Left ventricle myocardium superior (tissue), 1 donor: ENCODE measurements around the gene COL4A1. TPM values are rescaled to one million over a fixed set of nuclear protein-coding genes. Genes with fewer than 3 reads are reported as not detected.

Source experiments
- ATAC-seq: fragments of 200-7000 bp; cut with Tn5 transposase; one replicate; pipeline ENCODE4 v1.9.1; 2020; ENCODE audit warnings: mild to moderate bottlenecking, moderate library complexity
- DNase-seq: peaks from one replicate; pipeline ENCODE4 v3.0.0-alpha.2; 2020
- intact Hi-C: fragments of 100-400 bp; cut with micrococcal nuclease; formaldehyde crosslinking; loops from one replicate; pipeline ENCODE4 v1.11.0; 2022
- total RNA-seq: library from RNA; stranded (reverse); fragmentation: NEBNext Ultra II Directional; extraction: Animal tissue kit (Norgen Biotek cat#: 25700); gene quantifications from one replicate; pipeline ENCODE4 v1.2.1, GENCODE V29; 2021
- donor health status: DM: no; HTN: yes; CAD: no; lungs with severe emphysema.

Gene COL4A1
- total RNA-seq, 1 donor from 2014 or later = 119 TPM

DNA sequence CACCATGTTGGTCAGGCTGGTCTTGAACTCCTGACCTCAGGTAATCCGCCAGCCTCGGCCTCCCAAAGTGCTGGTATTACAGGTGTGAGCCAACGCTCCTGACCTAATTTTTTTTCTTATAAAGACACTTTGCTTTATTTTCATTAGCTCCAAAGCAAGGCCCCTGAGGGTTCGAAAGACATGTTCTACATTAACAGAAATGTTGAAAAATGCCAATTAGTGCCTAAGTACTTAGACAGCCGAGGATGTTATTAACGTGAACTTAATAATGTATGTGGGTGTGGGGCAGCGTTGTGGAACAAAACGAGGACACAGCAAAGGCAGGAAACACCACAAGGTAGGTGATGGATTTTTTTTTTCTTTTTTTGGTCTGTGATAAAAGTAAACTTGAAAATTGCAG is 82.4 kb downstream of the COL4A1 start:
- no peak for DNase-seq
- ATAC-seq = no peak
- intact Hi-C loops = loop anchor here (10.0 kb wide), 1 partner anchor 210 kb away; no protein-coding TSS in a partner anchor

DNA sequence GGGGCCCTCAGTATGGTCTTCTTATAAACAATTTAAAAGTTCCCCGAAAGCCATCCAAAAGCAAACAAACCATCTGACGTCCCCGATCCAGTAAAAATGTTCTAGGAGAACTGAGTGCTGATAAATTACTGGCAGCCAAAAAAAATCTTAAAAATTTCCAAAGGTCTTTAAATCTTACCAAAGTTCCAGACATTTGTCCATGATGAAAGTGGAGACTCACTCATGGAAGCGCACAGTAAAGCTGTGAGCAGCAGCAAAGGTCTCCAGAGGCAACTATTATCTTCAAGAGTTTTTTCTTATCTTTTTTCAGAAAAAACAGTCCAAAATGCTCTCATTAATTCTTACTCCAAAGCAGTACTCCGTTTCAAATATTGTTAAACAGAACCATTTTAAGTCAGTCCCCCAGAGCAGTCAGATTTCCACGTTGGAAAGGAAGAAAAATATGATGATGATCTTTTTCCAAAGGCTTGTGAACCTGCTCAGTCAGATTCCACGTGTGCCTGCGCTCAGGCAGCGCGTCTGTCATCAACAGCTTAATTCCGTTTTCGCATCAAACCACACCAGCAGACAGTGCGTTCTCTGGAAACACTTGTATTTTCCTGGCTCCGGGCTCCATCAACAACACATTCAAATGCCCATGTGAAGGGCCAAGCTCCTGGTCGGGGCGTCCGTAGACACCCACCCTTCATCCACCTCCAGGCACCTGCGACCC is 85.4 kb downstream of the COL4A1 start:
- DNase-seq = no peak
- intact Hi-C loops = loop anchor here (10.0 kb wide), 1 partner anchor 213 kb away; no protein-coding TSS in a partner anchor

DNA sequence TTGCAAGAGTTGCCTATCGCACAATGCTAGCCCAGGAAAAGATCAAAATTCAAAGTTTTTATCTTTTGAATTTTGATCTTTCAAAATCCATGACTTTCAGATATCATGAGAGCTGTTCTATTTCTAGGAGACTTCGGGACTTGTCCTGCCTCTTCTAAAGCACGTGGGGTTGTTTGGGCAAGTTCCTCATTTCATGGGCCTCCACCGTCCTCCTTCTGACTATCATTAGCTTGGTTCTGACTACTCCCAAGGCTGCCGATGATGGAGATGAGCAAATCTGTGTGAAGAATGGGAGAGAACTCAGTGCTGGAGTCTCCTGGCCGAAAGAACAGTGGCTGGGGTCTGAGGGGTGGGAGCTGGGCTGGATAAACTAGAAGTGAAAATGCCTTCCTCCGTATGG is 86.5 kb downstream of the COL4A1 start:
- no peak for ATAC-seq
- DNase-seq = no peak
- intact Hi-C loops = loop anchor here (10.0 kb wide), 1 partner anchor 214 kb away; no protein-coding TSS in a partner anchor

More for the DNA sequence above, 85.4 kb downstream of the COL4A1 start:
- peak; percentile 65 for ATAC-seq

- DNase-seq = no peak
- intact Hi-C loops = no loop called here
- ATAC-seq = no peak
Measured at GRCh38 chr13:110218581-110219201, 88.3 kb downstream of the COL4A1 start.

DNA sequence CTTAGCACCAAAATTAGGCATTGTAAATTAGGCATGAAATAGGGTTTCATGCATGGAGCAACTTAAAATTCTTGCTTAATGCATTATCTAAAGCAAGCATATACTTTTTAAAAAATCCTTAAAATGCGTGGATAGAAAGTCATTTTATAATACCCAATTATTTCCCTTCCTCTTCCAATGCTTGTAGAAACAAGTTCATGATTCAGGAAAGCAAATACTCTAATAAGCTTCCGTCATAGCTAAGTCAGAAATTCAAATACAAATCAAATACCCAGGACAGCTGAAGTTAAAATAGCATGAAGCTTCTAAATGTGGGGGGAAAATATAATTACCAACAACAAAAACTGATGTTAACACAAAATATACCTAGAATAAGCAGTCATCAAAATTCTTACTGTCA is 89.1 kb downstream of the COL4A1 start:
- no peak for ATAC-seq
- DNase-seq = no peak
- intact Hi-C loops = no loop called here

DNA sequence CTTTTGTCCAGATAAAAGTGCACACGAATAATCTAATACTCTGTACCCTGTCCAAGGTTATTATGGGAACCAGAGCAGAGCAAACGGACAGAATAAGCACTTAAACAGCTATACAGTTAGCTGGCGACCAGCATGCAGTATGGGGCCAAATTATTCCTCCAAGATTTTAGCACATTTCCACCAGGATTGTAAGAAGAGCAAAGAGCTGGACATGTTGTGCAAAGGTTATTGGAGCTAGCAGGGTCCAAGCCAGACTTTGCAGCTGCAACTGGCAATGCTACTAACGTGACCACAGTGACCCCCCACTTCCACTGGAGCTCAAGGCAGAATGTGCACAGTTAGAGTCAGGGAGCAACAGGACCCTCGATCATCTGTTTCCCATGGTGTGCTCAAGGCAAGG is 89.9 kb downstream of the COL4A1 start:
- ATAC-seq (peak; percentile 29), DNase-seq (no peak)
- intact Hi-C loops = no loop called here

DNA sequence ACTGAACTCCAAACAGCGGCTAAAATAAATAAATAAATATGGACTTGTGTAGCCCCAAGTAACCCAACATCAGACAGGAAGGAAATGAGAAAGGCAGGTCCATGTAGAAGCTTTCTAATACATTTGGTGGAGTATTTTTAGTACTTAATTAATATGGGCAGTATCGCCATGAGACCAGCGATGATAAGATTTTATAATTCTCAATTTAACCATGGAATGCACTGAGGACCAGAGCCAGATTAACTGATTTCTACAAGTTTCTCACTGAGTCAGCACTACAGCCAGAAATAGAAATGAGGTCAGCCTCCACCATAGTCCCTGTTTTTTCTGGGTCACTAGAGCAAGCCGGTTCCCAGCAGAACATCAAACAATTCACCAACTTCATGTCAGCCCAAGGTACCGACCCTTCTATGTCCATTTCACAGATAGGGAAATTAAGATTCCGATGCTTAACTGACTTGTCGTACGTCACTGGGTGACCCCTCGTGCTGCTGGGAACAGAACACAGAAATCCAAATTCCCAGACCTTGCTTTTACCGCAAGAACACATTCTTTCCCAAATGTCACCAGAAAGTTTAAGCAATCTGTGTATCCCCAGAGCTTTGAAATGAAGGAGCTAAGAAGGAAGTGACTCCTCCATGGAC is 90.4 kb downstream of the COL4A1 start:
- ATAC-seq (peak; percentile 63), DNase-seq (no peak)
- intact Hi-C loops = no loop called here

DNA sequence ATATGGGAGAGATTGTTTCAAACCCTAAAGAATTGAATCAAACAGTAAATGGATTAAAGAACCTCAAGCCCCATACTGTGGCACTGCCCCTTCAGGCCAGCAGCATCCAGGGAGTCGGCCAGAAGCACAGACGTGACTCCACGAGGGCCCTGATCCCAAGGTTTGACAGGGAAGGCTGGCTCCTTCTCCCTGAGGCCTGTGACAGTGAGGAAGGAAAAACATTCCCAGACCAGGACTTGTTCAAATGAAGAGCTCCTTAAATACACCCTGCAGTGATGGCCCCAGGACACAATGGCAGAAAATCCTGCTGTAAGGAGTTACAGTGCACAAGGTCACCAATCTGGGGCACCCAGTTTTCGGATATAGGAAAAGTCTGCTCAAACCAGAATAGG is 91.0 kb downstream of the COL4A1 start:
- DNase-seq = no peak
- ATAC-seq = peak; percentile 28
- intact Hi-C loops = no loop called here

DNA sequence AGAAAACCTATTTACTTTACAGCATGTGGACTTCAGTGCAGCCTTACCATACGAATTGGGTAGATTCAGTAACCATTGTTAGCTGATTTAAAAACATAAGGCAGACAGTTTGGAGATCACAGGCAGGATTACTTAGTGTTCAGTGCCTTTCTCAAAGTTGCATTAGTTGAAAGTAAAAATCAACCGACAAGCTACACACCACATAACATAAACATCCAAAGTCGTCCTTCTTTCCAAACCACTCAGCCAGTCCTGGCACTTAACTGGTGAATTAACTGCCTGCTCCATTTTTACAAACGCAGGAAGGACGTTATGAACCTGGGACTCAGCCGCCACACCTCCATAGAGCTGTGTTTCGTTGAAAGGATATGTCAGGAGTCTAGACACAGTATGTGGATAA is 91.4 kb downstream of the COL4A1 start:
- DNase-seq (no peak), ATAC-seq (no peak)
- intact Hi-C loops = no loop called here

- intact Hi-C loops = no loop called here
- ATAC-seq = no peak
Measured at GRCh38 chr13:110214637-110215036, 92.3 kb downstream of the COL4A1 start.

DNA sequence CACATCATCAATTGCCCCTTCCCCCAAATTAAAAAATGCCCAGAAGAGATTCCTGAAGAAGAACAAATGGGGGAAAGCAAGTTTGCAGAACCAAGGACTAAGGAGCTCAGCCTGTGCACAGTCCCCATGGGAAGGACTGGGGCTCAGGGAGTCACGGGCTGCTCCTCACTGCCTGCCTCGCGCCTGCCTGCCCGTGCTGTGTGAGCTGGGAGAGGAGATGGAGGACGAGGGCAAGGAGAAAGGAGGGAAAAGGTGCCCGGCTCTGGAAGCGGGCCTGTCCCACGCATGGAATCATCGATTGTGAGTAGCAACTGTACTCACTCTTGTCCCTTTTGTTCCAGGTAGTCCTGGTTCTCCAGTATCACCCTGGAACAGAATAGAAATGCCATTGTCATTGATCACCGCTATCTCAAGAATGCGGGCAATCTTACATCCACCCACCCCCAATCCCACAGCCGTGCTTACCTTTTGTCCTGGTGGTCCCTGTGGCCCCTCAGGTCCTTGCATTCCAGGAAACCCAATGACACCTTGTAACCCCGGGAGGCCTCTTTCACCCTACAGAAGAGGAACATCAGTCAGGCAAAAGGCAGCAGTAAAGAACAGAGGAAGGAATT is 93.4 kb downstream of the COL4A1 start:
- intact Hi-C loops = no loop called here
- no peak for DNase-seq
- no peak for ATAC-seq

More at GRCh38 chr13:110214637-110215036, 92.3 kb downstream of the COL4A1 start:
- DNase-seq = no peak

DNA sequence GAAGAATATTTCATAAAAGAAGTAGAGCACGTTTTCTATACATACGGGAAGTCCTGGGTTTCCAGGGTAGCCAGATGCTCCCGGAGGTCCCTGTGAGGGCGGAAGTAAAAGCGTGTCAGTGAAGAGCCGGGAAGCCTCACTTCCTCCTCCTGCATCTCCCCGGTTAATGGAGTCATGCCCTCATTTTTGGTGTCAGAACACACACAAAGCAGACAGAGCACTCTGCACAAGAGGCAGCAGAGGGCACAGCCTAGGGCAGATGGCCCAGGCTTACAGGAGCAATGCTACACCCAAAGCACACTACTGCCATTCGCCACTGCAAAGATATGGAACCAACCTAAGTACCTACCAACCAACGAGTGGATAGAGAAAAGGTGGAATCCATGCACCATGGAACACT is 94.4 kb downstream of the COL4A1 start:
- no peak for ATAC-seq
- DNase-seq = no peak
- intact Hi-C loops = no loop called here

DNA sequence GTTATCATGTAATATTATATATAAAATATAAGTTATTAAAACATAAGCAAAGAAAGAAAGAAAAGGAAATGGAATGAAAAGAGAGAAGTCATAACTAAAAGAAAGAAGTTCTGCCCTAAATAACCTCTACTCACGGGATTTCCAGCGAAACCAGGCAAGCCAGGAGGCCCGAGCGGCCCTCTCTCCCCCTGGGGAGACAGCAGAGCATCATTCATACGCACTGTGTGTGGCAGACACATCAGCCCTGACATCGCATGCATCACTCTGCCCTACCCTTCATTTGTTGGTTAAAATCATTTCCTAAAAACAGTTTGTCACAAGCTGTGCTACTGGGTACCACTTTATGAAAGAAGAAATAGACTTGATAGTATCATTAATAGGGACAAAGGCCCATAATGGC is 95.2 kb downstream of the COL4A1 start:
- DNase-seq (no peak), ATAC-seq (no peak)
- intact Hi-C loops = no loop called here

DNA sequence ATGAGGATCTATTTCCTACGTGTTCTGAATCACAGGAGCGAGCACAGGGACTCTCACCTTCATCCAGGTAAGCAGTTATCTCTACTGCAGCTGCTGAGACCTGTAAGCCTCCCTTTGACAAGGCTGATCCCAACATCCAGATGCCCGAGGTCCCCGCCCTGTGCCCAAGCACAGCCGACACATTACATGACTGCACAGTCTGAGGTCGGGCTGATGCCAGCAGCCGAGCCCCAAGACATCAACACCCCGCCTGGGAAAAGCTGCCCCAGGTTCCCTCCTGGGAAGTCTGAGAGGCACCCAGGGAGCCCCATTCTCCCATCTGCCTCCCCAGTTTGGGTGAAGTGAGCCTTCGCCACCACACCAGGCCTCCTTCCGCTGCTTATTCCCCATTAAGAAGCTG is 95.9 kb downstream of the COL4A1 start:
- no peak for DNase-seq
- no peak for ATAC-seq
- intact Hi-C loops = no loop called here

DNA sequence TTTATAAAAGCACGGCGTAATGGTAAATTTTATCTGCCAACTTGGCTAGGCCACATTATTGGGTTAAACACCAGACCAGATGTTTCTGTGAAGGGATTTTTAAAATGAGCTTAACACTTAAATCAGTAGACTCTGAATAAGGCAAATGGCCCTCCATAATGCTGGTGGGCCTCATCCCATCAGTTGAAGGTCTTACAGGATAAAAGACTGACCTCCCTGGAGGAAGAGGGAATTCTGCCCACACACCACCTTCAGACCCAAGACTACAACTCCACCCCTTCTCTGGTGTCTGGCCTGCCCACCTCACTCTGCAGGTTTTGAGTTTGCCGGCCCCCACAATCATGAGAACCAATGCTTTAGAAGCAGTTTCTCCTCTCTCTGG is 96.4 kb downstream of the COL4A1 start:
- no peak for DNase-seq
- intact Hi-C loops = no loop called here
- no peak for ATAC-seq

GRCh38 chr13:110209950-110210603 is 96.9 kb downstream of the COL4A1 start:
- ATAC-seq (no peak), DNase-seq (no peak)
- intact Hi-C loops = no loop called here

GRCh38 chr13:110208116-110208515 is 98.8 kb downstream of the COL4A1 start:
- DNase-seq (no peak), ATAC-seq (peak; percentile 20)
- intact Hi-C loops = no loop called here

DNA sequence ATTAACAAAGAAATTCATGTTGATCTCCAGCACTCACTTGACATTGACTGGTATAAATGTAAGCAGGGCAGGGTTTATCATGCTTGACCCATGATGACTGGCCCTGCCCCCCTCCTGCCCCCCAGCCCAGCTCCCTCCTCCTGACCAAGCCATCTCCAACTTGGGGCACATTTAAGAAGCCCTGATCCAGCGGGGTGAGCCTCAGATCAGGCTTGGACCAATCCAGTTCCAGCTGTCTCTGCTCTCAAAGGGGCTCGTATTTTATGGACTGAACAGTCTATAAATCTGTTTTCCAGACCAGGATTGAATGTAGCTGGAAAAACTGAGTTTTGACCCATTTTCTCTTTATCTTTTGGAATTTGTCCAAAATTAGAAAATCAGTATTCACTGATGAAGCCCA is 100.0 kb downstream of the COL4A1 start:
- DNase-seq (no peak), ATAC-seq (no peak)
- intact Hi-C loops = no loop called here

- ATAC-seq (no peak), DNase-seq (no peak)
- intact Hi-C loops = no loop called here
Measured at GRCh38 chr13:110206185-110206584, 100.8 kb downstream of the COL4A1 start.

DNA sequence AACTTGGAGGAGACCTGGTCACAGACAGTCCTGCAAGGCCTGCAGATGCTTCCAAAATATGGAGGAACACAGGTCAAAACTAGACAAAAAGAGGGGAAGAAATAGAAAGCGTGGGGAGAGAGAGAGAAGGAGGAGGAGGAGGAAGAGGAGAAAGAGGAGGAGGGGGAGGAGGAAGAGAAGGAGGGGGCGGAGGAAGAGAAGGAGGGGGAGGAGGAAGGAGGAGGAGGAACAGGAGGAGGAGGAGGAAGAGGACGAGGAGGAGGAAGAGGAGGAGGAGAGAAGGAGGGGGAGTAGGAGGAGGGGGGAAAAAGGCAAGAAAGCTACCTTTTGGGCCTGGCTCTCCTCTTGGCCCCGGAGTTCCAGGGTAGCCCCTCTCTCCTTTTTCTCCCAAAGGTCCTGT is 105.8 kb downstream of the COL4A1 start:
- intact Hi-C loops = no loop called here
- no peak for ATAC-seq
- DNase-seq = no peak
